SK-N-SH (cell line): ENCODE data around the gene KIAA2012.

Experiments used
- CHD2 ChIP-seq: fragments of 150-350 bp; IDR thresholded peaks from 2 replicates; pipeline ENCODE4 v1.6.1; 2018; ENCODE audit warnings: low read length; ENCODE audit not compliant: partially characterized antibody
- FOSL2 ChIP-seq: IDR thresholded peaks from 2 replicates; pipeline ENCODE4 v1.4.0; 2012; ENCODE audit warnings: low read depth, mild to moderate bottlenecking, moderate library complexity, borderline replicate concordance
- RAD21 ChIP-seq: IDR thresholded peaks from 2 replicates; pipeline ENCODE4 v1.6.1; 2012; ENCODE audit warnings: mild to moderate bottlenecking, low read length
- TF ChIP-seq, protein P1 (sequence below): fragments of 200-600 bp; sonication (generic); IDR thresholded peaks from 2 replicates; pipeline ENCODE4 v1.6.1; 2017; ENCODE audit warnings: antibody characterized with exemption, mild to moderate bottlenecking, moderate library complexity
- TF ChIP-seq, protein P2 (sequence below): IDR thresholded peaks from 2 replicates; pipeline ENCODE4 v1.4.0; 2012; ENCODE audit warnings: low read depth
- TF ChIP-seq, protein P3 (sequence below): IDR thresholded peaks from 2 replicates; pipeline ENCODE4 v1.4.0; 2012; ENCODE audit warnings: low read depth, borderline replicate concordance

DNA sequence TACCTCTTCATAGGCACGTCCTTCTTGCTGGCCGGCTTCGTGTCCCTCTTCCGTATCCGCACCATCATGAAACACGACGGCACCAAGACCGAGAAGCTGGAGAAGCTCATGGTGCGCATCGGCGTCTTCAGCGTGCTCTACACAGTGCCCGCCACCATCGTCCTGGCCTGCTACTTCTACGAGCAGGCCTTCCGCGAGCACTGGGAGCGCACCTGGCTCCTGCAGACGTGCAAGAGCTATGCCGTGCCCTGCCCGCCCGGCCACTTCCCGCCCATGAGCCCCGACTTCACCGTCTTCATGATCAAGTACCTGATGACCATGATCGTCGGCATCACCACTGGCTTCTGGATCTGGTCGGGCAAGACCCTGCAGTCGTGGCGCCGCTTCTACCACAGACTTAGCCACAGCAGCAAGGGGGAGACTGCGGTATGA lies 37.1 kb upstream of the KIAA2012 start:
- TF ChIP-seq, protein P1, sequence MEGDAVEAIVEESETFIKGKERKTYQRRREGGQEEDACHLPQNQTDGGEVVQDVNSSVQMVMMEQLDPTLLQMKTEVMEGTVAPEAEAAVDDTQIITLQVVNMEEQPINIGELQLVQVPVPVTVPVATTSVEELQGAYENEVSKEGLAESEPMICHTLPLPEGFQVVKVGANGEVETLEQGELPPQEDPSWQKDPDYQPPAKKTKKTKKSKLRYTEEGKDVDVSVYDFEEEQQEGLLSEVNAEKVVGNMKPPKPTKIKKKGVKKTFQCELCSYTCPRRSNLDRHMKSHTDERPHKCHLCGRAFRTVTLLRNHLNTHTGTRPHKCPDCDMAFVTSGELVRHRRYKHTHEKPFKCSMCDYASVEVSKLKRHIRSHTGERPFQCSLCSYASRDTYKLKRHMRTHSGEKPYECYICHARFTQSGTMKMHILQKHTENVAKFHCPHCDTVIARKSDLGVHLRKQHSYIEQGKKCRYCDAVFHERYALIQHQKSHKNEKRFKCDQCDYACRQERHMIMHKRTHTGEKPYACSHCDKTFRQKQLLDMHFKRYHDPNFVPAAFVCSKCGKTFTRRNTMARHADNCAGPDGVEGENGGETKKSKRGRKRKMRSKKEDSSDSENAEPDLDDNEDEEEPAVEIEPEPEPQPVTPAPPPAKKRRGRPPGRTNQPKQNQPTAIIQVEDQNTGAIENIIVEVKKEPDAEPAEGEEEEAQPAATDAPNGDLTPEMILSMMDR = no peak
- TF ChIP-seq, protein P2, sequence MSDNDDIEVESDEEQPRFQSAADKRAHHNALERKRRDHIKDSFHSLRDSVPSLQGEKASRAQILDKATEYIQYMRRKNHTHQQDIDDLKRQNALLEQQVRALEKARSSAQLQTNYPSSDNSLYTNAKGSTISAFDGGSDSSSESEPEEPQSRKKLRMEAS = no peak
- TF ChIP-seq, protein P3, sequence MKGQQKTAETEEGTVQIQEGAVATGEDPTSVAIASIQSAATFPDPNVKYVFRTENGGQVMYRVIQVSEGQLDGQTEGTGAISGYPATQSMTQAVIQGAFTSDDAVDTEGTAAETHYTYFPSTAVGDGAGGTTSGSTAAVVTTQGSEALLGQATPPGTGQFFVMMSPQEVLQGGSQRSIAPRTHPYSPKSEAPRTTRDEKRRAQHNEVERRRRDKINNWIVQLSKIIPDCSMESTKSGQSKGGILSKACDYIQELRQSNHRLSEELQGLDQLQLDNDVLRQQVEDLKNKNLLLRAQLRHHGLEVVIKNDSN = no peak
- TF ChIP-seq CHD2 = no peak
- TF ChIP-seq FOSL2 = no peak
- no peak for TF ChIP-seq RAD21
